Mammary epithelial cell (primary cell): ENCODE data around the gene PIGU.

Experiments used
- CTCF ChIP-seq, 2 donors: IDR thresholded peaks in 1 of 2; conservative IDR thresholded peaks in 1 of 2; 2 replicates each; pipeline ENCODE4 v1.5.1; 2011 to 2012; ENCODE audit warnings: inconsistent platforms in 2 of 2, low read length in 2 of 2, mild to moderate bottlenecking in 2 of 2, control low read depth in 1 of 2, low read depth in 1 of 2; ENCODE audit not compliant: insufficient read depth in 1 of 2; ENCODE audit errors: extremely low read depth in 1 of 2
- EZH2 ChIP-seq: IDR thresholded peaks from 2 replicates; pipeline ENCODE4 v1.6.1; 2012; ENCODE audit warnings: low read length, inconsistent platforms, borderline replicate concordance

- no peak for TF ChIP-seq CTCF (conservative IDR thresholded peaks at IDR 0.05 in 1 of 2, IDR thresholded peaks at IDR 0.05 in 1 of 2; ENCODE audit: extremely low read depth in 1 of 2, insufficient read depth in 1 of 2, low read depth in 1 of 2, low read length in 2 of 2)
- TF ChIP-seq EZH2: no peak
Measured at GRCh38 chr20:34628026-34628425, 48.9 kb downstream of the PIGU start.
